Vagina (tissue), 2 donors: ENCODE results near the gene SETD1B. TPM values are rescaled to one million over a fixed set of nuclear protein-coding genes. Genes with fewer than 3 reads are reported as not detected.
A peak's percentile ranks its signal among the peaks of the same experiment; 100 is the strongest.
"Not testable (repeated sequence)": the region's sequence is repeated elsewhere in the genome, so short reads cannot be mapped to it uniquely, and the experiment has no call there.

ENCODE experiments used
- DNase-seq, 2 donors: peaks; one replicate each; pipeline ENCODE4 v3.0.0-alpha.2; 2017; ENCODE audit errors: extremely low spot score in 2 of 2
- H3K27ac ChIP-seq: fragments of 200-600 bp; sonication (generic); one replicate; pipeline ENCODE4 v1.5.1; 2019
- H3K27me3 ChIP-seq: fragments of 200-600 bp; sonication (generic); one replicate; pipeline ENCODE4 v1.5.1; 2019
- H3K36me3 ChIP-seq, 2 donors: fragments of 200-600 bp; sonication (generic); one replicate each; pipeline ENCODE4 v1.5.1; 2017 to 2019
- H3K4me1 ChIP-seq: fragments of 200-600 bp; sonication (generic); one replicate; pipeline ENCODE4 v1.5.1; 2019
- H3K4me3 ChIP-seq, 2 donors: fragments of 200-600 bp; sonication (generic); 1 replicate in 1 of 2; 2 replicates in 1 of 2; pipeline ENCODE4 v1.5.1; 2016 to 2019
- H3K9me3 ChIP-seq: fragments of 200-600 bp; sonication (generic); one replicate; pipeline ENCODE4 v1.5.1; 2019
- CTCF ChIP-seq, 3 experiments: fragments of 450-650 bp in 2 of 3; fragments of 200-600 bp in 1 of 3; sonication (generic) in 1 of 3; IDR thresholded peaks; one replicate each; pipeline ENCODE4 v1.5.1; 2017 to 2019; ENCODE audit warnings: antibody characterized with exemption in 3 of 3, mild to moderate bottlenecking in 2 of 3, moderate library complexity in 2 of 3
- POLR2A ChIP-seq, 2 donors: fragments of 450-650 bp; IDR thresholded peaks; one replicate each; pipeline ENCODE4 v1.6.1; 2017; ENCODE audit warnings: antibody characterized with exemption in 2 of 2, mild to moderate bottlenecking in 2 of 2, moderate library complexity in 2 of 2
- POLR2AphosphoS5 ChIP-seq, 2 donors: sonication (generic); formaldehyde crosslinking; IDR thresholded peaks; one replicate each; pipeline ENCODE4 v1.9.0; 2017; ENCODE audit warnings: antibody characterized with exemption in 2 of 2, mild to moderate bottlenecking in 2 of 2, low read depth in 1 of 2; ENCODE audit not compliant: insufficient read depth in 1 of 2
- intact Hi-C: fragments of 100-400 bp; cut with DNase I; formaldehyde crosslinking; loops from one replicate; pipeline ENCODE4 v1.15.1; 2023
- total RNA-seq: library from RNA; depleted of rRNA; stranded (reverse); fragments of >200 nt; gene quantifications from one replicate; pipeline ENCODE4 v1.2.3, GENCODE V29; 2016

Gene SETD1B
- total RNA-seq, 1 donor from 2014 or later: 10.6 TPM

GRCh38 chr12:121858662-121859572 is 55.1 kb downstream of the SETD1B start, which contains the start of gene HPD:
HPD (minus strand) TSS chr12:121858859; CDS start chr12:121858823, 36 bp downstream.
- Histone ChIP-seq H3K27ac (peak within 1 kb of the TSS; percentile 95), H3K4me1 (peaks cover 32% of the 10 kb centered on the region), H3K27me3 (no peaks in the 10 kb centered on the region), H3K36me3 (no peaks in the 10 kb centered on the region), H3K4me3 (peak within 1 kb of the TSS in 1 of 2 donors; percentile 16), H3K9me3 (no peaks in the 10 kb centered on the region)
- peak; percentile 58 to 74 for TF ChIP-seq POLR2AphosphoS5 (IDR thresholded peaks at IDR 0.05; ENCODE audit: insufficient read depth in 1 of 2, low read depth in 1 of 2)
- TF ChIP-seq CTCF (IDR thresholded peaks at IDR 0.05): no peak
- no peak for TF ChIP-seq POLR2A (IDR thresholded peaks at IDR 0.05)
- DNase-seq: peak in 1 of 2 donors; percentile 94
- intact Hi-C loops: loop anchor here (2.0 kb wide), 1 partner anchor 30 kb away; the partner anchor contains the start of gene PSMD9

- TF ChIP-seq POLR2A (IDR thresholded peaks at IDR 0.05) (no peak), CTCF (IDR thresholded peaks at IDR 0.05) (no peak), POLR2AphosphoS5 (IDR thresholded peaks at IDR 0.05; ENCODE audit: insufficient read depth in 1 of 2, low read depth in 1 of 2) (no peak)
- Histone ChIP-seq H3K27me3 (no peaks in the 10 kb centered on the region), H3K9me3 (no peaks in the 10 kb centered on the region), H3K4me1 (peaks cover 32% of the 10 kb centered on the region), H3K27ac (peak overlapping the region; percentile 95), H3K36me3 (no peaks in the 10 kb centered on the region), H3K4me3 (no peak overlapping the region)
- no peak for DNase-seq
- intact Hi-C loops: no loop called here
Measured at GRCh38 chr12:121860257-121860656, 56.4 kb downstream of the SETD1B start.

- H3K36me3 ChIP-seq, H3K27me3 ChIP-seq, intact Hi-C loops, H3K9me3 ChIP-seq, H3K4me3 ChIP-seq, DNase-seq: not testable (repeated sequence)
- Histone ChIP-seq H3K27ac (peak overlapping the region; percentile 95), H3K4me1 (peaks cover 32% of the 10 kb centered on the region)
Measured at GRCh38 chr12:121860699-121861098, 56.9 kb downstream of the SETD1B start.

- no peaks in the 10 kb centered on the region for H3K9me3 ChIP-seq
- peak overlapping the region; percentile 95 for H3K27ac ChIP-seq
Measured at GRCh38 chr12:121861636-121862254, 57.9 kb downstream of the SETD1B start.

More at GRCh38 chr12:121861636-121862254, 57.9 kb downstream of the SETD1B start:
- no peaks in the 10 kb centered on the region for H3K27me3 ChIP-seq
- no peaks in the 10 kb centered on the region for H3K36me3 ChIP-seq
- peak overlapping the region in 1 of 2 donors; percentile 18 for H3K4me3 ChIP-seq
- no peak for DNase-seq
- TF ChIP-seq POLR2AphosphoS5 (IDR thresholded peaks at IDR 0.05; ENCODE audit: insufficient read depth in 1 of 2, low read depth in 1 of 2): no peak
- TF ChIP-seq POLR2A (IDR thresholded peaks at IDR 0.05): no peak
- TF ChIP-seq CTCF (IDR thresholded peaks at IDR 0.05): no peak
- peaks cover 32% of the 10 kb centered on the region for H3K4me1 ChIP-seq
- intact Hi-C loops: no loop called here
